GM12891 (cell line): ENCODE results near the gene BCL11B.

Experiments
- PAX5 ChIP-seq: IDR thresholded peaks from 2 replicates; pipeline ENCODE4 v1.6.1; 2011; ENCODE audit warnings: low read length, moderate library complexity, mild to moderate bottlenecking; ENCODE audit not compliant: insufficient read depth, severe bottlenecking
- POLR2A ChIP-seq: IDR thresholded peaks from 2 replicates; pipeline ENCODE4 v1.6.1; 2011; ENCODE audit warnings: low read depth, low read length, control low read depth
- POLR2AphosphoS5 ChIP-seq: IDR thresholded peaks from 2 replicates; pipeline ENCODE4 v1.6.1; 2011; ENCODE audit warnings: low read depth, low read length, control low read depth

DNA sequence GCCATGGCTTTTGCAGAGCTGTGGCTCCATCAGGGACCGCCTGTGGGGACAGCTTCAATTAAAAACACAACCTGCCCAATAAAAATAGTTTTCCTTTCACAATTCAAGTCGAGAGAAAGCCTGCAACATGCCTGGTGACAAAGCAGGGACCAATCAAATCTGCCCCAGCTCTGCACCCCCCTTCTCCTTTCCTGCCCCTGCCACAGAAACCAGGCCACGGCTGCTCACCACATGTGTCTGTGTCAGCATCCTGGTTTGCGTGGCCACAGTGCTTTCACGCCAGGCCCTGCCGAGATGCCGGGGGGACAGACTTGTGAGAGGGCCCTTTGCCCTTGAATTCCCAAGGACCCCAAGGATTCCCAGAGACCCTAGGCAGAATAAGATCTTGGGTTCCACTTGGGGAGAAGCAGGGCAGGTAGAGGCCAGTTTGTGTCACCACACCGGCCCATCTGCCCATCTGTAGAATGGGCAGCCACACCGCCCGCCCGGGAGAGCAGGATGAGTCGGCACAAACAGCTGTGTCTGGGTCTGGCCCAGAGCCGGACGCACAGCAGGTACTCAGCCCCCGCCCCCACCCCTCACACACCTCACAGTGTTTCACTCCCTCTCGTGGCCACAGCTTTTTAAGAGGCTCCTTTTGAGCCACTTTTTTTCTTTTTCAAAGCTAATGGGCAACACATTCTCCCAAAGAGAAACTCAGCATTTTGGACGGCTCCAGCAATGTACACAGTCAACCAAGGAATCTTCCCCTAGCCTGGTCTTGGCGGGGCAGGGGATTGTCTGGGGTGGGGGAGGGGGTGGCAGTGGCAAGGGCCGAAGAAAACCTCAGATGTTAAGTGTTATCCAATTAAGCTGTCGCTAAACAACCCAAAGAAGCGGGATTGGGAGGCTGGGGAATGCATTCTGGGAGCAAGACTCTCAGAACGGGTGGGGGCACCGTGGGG, 41.5 kb downstream of the BCL11B start:
- TF ChIP-seq POLR2A: no peak
- no peak for TF ChIP-seq POLR2AphosphoS5
- no peak for TF ChIP-seq PAX5
